HT1080 (cell line): ENCODE data around the gene NNT. TPM values are rescaled to one million over a fixed set of nuclear protein-coding genes. Genes with fewer than 3 reads are reported as not detected.
"Not testable (repeated sequence)": the region's sequence is repeated elsewhere in the genome, so short reads cannot be mapped to it uniquely, and the experiment has no call there.

Source experiments
- DNase-seq: peaks from one replicate; pipeline ENCODE4 v3.0.0-alpha.2; 2015; ENCODE audit warnings: low read depth
- total RNA-seq: library from RNA; depleted of rRNA; stranded (reverse); fragments of >200 nt; shearing (Covaris generic); gene quantifications from 2 replicates; pipeline ENCODE4 v1.2.3, GENCODE V29; 2014

Gene NNT
- total RNA-seq, 1 experiment from 2014 or later: 22.5 TPM

DNA sequence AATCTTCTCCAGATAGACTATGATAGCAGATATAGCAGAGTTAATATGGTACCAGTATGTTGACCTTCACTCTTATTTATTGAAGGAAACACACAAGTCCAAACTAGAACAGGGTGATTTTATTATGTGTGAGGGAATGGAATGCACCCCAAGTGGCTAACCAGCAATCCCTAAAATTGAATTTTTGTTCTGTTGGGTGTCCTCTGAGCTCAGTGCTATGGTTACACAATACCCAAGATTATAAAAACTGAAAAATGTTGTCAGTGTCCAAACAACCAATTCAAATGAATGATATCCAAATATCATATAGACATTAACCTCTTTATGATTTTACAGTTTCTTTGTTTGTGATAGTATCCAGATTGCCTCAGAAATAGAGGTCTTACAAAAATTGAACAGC lies 60.9 kb downstream of the NNT start:
- no peak for DNase-seq

DNA sequence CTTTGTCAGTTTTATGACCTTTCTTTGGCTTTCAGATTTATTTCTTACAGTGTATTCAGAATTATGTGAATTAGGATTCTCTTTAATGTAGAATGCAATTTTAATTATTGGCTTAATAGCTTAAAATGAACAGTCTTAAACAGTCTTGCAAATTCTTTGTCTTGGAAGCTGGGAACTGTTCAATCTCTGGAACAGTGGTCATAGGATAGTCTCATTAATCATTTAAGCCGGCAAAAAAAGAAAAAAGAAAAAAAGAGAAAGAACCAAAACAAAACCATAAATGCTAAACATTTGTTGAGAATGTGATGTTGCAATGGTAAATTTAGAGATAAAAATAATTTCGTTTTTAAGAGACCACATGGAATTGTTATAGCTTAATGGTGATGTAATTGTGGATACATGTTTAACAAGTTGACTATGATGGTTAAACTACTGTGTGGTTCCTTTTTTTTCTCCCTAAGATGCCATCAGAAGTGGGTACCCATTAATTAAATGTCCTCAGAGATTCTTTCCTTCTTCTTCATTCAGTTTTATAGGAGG lies 61.6 kb downstream of the NNT start:
- DNase-seq: no peak

DNA sequence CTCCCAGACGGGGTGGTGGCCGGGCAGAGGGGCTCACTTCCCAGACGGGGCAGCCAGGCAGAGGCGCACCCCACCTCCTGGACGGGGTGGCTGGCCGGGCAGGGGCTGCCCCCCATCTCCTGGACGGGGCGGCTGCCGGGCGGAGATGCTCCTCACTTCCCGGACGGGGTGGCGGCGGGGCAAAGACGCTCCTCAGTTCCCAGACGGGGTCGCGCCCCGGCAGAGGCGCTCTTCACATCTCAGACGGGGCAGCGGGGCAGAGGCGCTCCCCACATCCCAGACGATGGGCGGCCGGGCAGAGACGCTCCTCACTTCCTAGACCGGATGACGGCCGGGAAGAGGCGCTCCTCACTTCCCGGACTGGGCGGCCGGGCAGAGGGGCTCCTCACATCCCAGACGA lies 62.8 kb downstream of the NNT start:
- not testable (repeated sequence) for DNase-seq

DNA sequence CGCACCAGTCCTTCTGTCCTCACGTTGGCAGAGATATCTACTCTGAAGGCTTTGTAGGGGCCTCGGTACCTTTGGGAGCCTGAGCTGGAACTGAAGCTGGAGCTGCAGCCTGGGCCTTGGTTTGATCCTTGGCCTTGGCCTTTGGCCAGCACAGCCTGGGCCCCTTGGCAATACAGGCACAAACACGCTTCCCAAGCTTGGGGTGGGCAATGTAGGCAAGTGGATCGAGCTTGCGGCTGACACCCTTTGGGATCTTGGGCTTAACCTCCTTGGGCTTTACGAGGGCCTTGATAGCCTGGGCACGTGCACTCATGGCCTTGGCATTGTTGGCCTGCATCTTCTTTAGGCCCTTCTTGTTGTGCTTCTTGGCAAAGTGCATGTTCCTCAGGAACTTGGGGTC lies 63.7 kb downstream of the NNT start:
- not testable (repeated sequence) for DNase-seq

DNA sequence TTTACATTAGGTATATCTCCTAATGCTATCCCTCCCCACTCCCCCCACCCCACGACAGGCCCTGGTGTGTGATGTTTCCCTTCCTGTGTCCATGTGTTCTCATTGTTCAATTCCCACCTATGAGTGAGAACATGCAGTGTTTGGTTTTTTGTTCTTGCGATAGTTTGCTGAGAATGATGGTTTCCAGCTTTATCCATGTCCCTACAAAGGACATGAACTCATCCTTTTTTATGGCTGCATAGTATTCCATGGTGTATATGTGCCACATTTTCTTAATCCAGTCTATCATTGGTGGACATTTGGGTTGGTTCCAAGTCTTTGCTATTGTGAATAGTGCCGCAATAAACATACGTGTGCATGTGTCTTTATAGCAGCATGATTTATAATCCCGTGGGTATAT lies 64.4 kb downstream of the NNT start:
- not testable (repeated sequence) for DNase-seq

DNA sequence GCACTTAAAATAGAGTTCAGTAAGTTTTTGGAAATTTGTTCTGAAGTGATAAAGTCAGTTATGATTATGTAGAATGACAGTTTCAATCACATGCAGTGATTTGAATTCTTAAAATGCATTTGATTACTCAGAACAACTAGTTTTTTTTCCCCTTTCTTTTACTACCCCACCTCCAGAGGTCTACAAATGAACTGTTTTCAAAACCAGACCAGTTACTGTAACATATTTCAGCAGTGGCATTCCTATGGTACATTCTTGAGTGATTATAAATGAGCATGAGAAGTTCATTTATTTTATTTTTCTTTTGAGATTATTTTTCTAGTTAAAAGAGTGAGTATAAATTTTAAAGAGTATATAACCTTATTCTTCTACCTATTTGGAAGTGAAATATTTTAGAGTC lies 71.6 kb downstream of the NNT start:
- DNase-seq: no peak

DNA sequence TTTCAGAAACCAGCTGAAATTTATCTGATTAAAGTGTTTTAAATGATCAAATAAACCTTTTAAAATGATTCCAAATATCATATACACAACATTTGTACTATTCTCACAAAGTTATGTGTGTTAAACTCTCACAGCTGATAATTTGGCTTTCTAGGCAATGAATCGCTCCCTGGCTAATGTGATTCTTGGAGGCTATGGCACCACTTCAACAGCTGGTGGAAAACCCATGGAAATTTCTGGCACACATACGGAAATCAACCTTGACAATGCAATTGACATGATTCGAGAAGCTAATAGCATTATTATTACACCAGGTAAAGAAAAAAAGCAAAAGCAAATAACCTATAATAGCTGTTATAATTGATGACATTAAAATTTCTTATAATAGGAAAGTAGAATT lies 72.4 kb downstream of the NNT start:
- DNase-seq: no peak

DNA sequence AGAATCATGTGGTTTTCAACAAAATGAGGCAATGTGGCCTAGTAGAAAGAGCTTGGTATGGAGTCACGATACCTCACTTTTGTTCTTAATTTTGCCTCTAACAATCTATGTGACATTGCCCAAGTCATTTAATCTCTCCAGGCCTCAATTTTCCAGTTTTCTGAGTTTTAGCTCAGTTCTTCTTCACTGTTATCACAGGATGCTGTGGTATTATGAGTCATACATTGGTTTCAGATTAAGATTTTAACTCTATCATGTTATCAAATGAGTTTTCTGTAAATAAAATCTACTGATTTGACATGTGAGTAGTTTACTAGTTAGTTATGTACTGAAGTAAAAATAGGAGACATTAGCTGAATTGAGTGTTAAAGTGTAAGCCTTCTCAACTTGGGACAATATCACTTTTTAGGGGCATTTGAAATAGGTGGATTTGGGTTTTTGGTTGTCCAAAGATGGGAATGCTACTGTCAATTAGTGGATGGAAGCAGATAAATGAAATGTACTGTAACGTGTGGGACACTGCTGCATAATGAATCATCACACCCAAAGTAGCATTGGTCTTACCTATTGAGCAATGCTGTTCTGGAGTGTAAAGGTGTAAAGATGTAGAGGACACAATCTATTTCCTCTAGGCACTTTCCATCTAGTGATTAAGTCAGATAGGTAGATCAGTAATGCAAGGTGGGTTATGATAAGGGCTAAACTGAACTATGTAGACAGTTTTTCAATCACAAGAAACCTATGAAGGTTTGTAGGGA lies 73.3 kb downstream of the NNT start:
- no peak for DNase-seq

DNA sequence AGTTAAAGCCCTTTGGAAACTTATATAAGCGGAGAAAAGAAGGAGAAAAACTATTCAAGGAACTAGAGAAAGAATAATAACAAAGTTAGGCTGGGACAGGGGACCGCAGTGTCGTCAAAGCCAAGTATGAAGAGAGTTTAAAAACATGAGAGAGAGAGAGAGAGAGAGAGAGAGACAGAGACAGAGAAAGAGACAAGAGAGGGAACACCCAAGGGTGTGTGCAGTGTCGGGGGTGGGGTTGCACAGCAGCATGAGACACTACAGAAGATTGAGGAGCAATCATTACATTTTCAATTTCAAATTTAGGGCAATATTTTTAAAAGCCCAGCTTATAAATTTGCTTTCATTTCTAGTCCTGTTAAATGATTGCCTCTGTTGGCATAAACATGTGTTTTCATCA lies 74.3 kb downstream of the NNT start:
- DNase-seq: no peak

DNA sequence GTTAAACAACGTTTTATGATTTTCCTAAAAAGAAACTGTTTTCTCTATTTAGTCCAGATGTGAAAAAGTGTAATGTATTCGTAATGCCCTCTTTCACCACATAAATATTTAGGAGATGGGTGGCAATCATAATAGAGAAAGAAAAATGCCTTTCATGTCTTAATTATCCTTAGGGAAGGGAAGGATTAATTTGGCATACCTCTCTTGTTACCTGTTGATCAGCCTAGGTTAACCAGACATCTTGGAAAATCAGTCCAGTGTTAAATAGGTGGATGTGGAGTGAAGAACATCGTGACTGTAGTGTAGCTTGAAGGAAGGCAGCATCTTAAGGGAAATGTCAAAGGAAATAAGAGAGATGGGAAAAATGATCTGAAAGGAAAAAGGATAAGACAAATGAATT lies 76.2 kb downstream of the NNT start:
- DNase-seq: no peak

DNA sequence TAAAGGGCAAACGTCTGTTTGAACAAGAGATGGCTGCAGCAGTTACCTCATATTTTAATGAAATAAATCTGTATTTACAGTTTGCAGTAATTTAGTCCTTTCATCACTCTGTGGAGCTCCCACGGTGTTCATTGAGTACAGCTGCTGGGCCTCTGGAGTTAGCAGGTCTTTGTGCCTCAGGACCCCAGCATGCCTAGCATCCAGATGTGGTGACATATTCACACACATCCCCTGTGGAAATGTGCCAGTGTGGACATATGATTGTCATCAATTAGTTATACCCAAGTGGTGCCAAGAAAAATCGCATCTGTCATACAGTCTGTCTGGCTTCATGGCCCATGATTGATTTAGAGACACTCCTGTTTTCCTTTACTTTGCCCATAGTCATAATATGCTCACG lies 77.3 kb downstream of the NNT start:
- no peak for DNase-seq

DNA sequence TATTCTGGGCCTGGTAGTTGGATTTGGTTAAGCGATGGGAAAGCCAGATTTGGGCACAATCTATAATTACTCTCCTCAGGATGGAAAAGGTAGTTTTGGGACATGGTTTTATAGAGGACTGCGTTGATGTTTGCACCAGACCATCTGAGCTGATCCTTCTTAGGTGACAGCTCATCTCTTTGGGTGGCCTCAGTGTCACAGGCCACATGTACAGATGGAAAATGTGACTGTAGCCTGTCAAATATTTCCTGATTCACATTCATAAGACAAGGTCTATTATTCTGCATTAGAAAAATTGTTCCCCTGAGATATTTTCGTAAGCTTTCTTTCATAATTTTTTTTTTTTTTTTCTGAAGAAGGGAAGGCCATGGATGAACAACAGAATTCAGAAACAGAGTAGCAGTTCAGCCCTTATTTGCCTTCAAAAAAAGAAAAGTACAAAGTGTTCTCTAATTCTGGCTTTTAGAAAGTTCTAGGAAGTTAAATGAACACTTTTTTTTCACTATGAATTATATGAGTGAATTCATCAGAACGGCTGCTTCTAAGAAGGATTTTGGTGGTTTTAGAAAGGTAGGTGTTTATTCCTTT lies 81.0 kb downstream of the NNT start:
- DNase-seq: no peak

DNA sequence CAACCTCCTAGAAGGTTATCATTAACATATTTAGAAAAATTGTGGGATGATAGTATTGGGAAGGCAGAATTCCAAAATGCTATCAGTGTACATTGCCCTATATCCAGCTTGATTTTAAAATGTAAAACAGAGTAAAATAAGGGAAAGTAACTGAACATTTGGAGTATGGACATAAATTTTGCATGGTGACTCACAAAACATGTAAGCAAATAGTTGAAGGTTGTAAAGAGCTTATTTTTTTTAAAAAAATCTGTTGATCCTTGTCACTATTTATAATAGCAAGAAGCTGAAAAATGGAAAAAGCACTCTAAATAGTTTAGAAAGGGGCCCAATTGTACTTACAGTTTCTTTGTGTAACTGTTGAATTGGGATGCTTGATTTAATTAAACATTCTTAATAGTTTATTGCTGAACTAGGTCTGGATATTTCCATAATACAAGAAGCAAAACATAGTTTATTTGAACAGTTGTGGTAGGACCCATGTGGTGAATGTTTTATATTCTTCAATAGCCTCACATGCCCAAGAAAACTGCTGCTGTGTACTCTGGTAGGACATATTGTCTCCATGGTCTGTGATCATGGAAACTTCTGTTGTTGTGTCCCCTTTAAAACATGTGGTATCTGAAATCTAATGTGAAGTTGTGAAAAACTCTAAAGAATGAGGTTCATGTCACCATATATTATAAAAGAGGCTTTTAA lies 82.4 kb downstream of the NNT start:
- no peak for DNase-seq

DNA sequence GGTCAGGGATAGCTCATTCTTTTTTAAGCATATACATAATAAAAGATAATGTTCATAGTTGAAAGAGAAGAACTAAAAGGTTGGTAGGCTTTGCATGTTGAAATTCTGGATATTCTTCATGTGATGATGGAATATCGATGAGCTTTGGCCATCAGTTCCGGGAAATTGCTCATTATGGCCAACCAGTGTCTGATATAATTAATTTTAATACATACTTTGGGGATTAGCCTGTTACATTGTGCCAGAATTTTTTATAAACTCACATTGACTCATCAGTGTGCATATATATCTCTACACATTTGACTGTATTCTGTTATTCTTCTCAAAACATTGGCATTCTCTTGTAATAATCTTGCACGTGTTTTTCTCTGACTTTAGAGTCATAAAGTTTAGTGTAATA lies 84.3 kb downstream of the NNT start:
- no peak for DNase-seq

DNA sequence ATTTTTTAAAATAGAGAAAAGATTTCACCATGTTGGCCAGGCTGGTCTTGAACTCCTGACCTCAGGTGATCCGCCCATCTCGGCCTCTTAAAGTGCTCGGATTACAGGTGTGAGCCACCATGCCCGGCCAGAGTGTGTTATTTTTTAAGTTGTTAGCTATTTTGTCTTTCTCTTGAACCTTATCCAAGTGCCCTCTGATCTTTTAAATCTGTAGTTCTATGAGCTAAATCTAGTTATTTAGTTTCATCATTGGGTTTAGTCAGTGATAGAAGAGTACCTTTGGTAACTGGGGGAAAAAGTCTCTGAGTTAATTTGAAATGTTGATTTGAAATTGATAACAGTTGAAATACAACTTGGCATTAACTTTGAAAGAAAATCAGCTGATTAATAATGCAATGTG lies 88.3 kb downstream of the NNT start:
- no peak for DNase-seq

DNA sequence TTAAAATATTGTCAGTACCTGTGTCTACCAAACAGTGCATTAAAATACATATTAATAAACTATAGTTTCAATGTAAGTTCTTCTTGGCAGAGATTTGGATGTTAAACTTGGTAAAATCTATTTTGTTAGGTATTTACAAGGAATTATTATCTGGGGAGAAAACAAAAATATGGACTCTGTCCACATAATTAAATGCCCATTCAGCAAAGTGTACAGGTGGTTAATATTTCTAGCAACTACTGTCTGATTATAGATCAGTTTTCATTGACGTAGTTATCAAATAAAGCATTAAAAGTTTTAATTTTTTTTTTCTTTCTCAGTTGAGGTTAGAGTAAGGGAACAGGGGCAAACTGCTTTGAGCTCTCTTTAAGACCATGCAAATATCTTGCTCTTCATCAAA lies 88.9 kb downstream of the NNT start:
- no peak for DNase-seq

DNA sequence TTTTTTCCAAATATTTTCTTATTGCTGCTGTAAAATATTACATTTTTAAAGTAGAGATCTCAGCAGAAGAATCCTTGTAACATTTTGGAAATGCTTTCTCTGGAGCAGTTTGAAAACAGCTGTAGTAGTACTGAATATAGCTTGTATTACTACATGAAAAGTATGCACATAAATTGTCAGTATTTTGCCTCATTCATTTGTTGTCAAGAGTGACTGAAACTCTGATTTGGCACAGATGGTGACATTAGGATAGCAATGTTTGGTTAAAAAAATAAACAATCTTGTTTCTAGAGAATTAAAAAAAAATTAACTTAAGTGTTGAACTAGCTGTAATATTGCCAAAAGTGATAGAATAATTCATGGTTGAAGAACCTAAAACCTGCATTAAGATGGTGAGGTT lies 90.4 kb downstream of the NNT start:
- DNase-seq: no peak

DNA sequence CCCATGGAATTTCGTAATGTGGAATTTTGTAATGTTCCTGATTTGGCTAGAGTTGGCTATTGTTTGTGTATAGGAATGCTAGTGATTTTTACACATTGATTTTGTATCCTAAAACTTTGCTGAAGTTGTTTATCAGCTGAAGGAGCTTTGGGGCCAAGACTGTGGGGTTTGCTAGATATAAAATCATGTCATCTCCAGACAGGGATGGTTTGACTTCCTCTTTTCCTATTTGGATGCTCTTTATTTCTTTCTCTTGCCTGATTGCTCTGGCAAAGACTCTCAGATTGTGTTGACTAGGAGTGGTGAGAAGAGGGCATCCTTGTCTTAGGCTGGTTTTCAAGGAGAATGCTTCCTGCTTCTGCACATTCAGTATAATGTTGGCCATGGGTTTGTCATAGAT lies 91.0 kb downstream of the NNT start:
- no peak for DNase-seq

DNA sequence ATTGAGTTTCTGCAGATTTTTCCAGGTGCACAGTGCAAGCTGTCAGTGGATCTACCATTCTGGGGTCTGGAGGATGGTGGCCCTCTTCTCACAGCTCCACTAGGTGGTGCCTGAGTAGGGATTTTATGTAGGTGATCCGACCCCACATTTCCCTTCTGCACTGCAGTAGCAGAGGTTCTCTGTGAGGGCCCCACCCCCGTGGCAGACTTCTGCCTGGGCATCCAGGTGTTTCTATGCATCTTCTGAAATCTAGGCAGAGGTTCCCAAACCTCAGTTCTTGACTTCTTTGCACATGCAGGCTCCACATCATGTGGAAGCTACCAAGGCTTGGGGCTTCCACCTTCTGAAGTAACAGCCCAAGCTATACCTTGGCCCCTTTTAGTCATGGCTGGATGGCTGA lies 93.5 kb downstream of the NNT start:
- not testable (repeated sequence) for DNase-seq

DNA sequence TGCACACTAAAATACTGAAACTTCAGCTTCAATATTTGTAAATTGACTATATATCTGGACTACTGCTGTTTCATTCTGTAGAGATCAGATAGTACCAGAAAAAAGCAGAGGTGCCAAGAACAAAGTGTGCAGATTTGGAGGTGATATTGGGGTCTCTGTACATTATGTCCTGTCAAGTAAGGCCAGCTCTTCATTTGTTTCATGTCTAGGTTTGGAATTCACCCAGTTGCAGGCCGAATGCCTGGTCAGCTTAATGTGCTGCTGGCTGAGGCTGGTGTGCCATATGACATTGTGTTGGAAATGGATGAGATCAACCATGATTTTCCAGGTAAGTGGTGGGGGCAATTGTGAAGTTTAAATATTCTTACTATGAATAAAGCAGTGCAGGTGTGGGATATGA lies 96.9 kb downstream of the NNT start:
- no peak for DNase-seq

DNA sequence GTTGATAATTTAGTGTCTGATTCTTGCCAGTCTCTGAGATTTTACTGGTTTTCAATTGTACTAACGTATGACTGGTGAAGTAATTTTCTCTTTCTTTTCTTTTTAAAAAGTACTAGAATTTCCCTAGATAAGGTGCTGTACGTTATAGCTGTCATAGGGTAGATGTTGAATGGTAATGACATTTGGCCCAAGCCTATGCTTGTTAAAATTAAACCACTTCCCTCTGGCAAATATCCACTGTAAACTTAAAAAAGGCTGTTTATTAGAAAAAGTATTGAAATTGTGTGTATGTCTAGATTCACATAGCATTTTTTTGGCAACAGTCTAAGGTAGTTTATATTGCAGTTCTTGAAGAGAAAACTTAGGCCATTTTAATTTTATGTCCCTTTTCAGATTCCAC lies 97.6 kb downstream of the NNT start:
- DNase-seq: no peak

DNA sequence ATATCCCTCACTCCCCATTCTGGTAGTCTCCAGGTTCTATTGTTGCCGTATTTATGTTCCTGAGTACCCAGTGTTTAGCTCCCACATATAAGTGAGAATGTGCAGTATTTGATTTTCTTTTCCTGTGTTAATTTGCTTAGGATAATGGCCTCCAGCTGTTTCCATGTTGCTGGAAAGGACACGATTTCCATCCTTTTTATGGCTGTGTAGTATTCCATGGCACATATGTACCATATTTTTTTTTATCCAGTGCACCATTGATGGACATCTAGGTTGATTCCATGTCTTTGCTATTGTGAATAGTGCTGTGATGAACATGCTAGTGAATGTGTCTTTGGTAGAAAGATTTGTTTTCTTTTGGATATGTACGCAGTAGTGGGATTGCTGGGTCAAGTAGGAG lies 98.2 kb downstream of the NNT start:
- no peak for DNase-seq

DNA sequence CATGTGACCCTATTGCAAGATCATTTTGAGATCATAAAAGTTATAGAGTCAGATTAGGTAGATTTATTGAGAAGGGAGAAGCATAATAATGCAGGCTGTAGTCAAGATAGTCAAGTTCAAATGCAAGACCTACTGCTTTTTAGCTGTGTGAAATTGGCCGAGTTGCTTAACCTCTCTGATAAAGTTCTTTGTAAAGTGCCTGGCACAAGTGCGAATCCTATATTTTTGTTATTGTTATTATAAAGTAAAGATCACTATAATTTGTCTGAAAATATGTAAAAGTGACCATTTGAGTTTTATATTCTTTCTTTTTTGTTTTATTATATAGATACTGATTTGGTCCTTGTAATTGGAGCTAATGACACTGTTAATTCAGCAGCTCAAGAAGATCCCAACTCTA lies 99.3 kb downstream of the NNT start:
- no peak for DNase-seq
